GM19025 (cell line): ENCODE data around the gene PTTG2.
"Not testable (repeated sequence)": the region's sequence is repeated elsewhere in the genome, so short reads cannot be mapped to it uniquely, and the experiment has no call there.

Source experiments
- ATAC-seq: cut with Tn5 transposase; IDR thresholded peaks from one replicate; pipeline ENCODE4 v1.9.1; 2021; ENCODE audit warnings: mild to moderate bottlenecking, low read depth, moderate library complexity; ENCODE audit not compliant: unreplicated experiment

Gene PTTG2

GRCh38 chr4:37953620-37954293, 6.4 kb upstream of the PTTG2 start:
- ATAC-seq: no peak

- no peak for ATAC-seq
These were observed 3.3 kb upstream of the PTTG2 start for GRCh38 chr4:37956941-37957340.

- no peak for ATAC-seq
These were observed 1.3 kb upstream of the PTTG2 start for GRCh38 chr4:37958932-37959331.

GRCh38 chr4:37960679-37961450, 667 bp downstream of the PTTG2 start:
- ATAC-seq: no peak

GRCh38 chr4:37964734-37965457, 4.7 kb downstream of the PTTG2 start:
- no peak for ATAC-seq

GRCh38 chr4:37966044-37966443, 5.8 kb downstream of the PTTG2 start:
- no peak for ATAC-seq

- ATAC-seq: no peak
These were observed 7.5 kb downstream of the PTTG2 start for GRCh38 chr4:37967736-37968135.

GRCh38 chr4:37968747-37969146, 8.5 kb downstream of the PTTG2 start:
- ATAC-seq: no peak

- ATAC-seq: no peak
These were observed 10.5 kb downstream of the PTTG2 start for GRCh38 chr4:37970702-37971101.

- no peak for ATAC-seq
These were observed 11.0 kb downstream of the PTTG2 start for GRCh38 chr4:37971202-37971601.

GRCh38 chr4:37973441-37973840, 13.2 kb downstream of the PTTG2 start:
- no peak for ATAC-seq

GRCh38 chr4:37975321-37975822, 15.2 kb downstream of the PTTG2 start:
- ATAC-seq: not testable (repeated sequence)

- no peak for ATAC-seq
These were observed 16.3 kb downstream of the PTTG2 start for GRCh38 chr4:37976507-37976906.

- peak; percentile 72 for ATAC-seq
These were observed 16.8 kb downstream of the PTTG2 start for GRCh38 chr4:37976991-37977470.

GRCh38 chr4:37977471-37978247, 17.5 kb downstream of the PTTG2 start:
- ATAC-seq: peak; percentile 58

- ATAC-seq: peak; percentile 10
These were observed 18.2 kb downstream of the PTTG2 start for GRCh38 chr4:37978248-37978924.

- ATAC-seq: no peak
These were observed 20.0 kb downstream of the PTTG2 start for GRCh38 chr4:37980246-37980645.

- ATAC-seq: no peak
These were observed 21.2 kb downstream of the PTTG2 start for GRCh38 chr4:37981425-37981824.

GRCh38 chr4:37981844-37982720, 21.9 kb downstream of the PTTG2 start:
- no peak for ATAC-seq
